Endodermal cell (in vitro differentiated cells): ENCODE results near the gene LRRC32. TPM values are rescaled to one million over a fixed set of nuclear protein-coding genes. Genes with fewer than 3 reads are reported as not detected.

Experiments used
- DNase-seq: peaks from one replicate; pipeline ENCODE4 v3.0.0-alpha.2; 2017
- H3K27ac ChIP-seq: 2 replicates; pipeline ENCODE4 v1.5.1; 2013; ENCODE audit warnings: mild to moderate bottlenecking, low read depth, low read length, moderate library complexity
- H3K27me3 ChIP-seq: 2 replicates; pipeline ENCODE4 v1.6.1; 2013; ENCODE audit warnings: mild to moderate bottlenecking, low read length, moderate library complexity; ENCODE audit not compliant: insufficient read depth, control insufficient read depth, poor library complexity, severe bottlenecking
- H3K36me3 ChIP-seq: 2 replicates; pipeline ENCODE4 v1.7.0; 2013; ENCODE audit warnings: mild to moderate bottlenecking, low read length, moderate library complexity; ENCODE audit not compliant: control insufficient read depth, insufficient read depth
- H3K4me1 ChIP-seq: one replicate; pipeline ENCODE4 v1.7.0; 2013; ENCODE audit warnings: low read length; ENCODE audit not compliant: control insufficient read depth, insufficient read depth
- H3K4me3 ChIP-seq: 2 replicates; pipeline ENCODE4 v1.5.1; 2013; ENCODE audit warnings: mild to moderate bottlenecking, low read length, moderate library complexity
- H3K9ac ChIP-seq: 2 replicates; pipeline ENCODE4 v1.6.1; 2013; ENCODE audit warnings: mild to moderate bottlenecking, low read length, moderate library complexity; ENCODE audit not compliant: poor library complexity, severe bottlenecking; ENCODE audit errors: extremely low read depth
- H3K9me3 ChIP-seq: 2 replicates; pipeline ENCODE4 v1.6.1; 2013; ENCODE audit warnings: mild to moderate bottlenecking, low read length, moderate library complexity; ENCODE audit not compliant: control insufficient read depth
- H3K27ac Mint-ChIP-seq: 2 replicates; pipeline ENCODE4 v1.8.0; 2020; ENCODE audit warnings: mixed read lengths
- H3K27me3 Mint-ChIP-seq: 2 replicates; pipeline ENCODE4 v1.8.0; 2021; ENCODE audit warnings: mild to moderate bottlenecking, mixed read lengths; ENCODE audit not compliant: insufficient read depth
- H3K36me3 Mint-ChIP-seq: 2 replicates; pipeline ENCODE4 v1.8.0; 2020; ENCODE audit warnings: low read depth, mixed read lengths
- H3K4me1 Mint-ChIP-seq: 2 replicates; pipeline ENCODE4 v1.8.0; 2020; ENCODE audit warnings: mixed read lengths
- H3K4me3 Mint-ChIP-seq: 2 replicates; pipeline ENCODE4 v1.8.0; 2020; ENCODE audit warnings: mild to moderate bottlenecking, moderate library complexity, mixed read lengths
- H3K9me3 Mint-ChIP-seq: 2 replicates; pipeline ENCODE4 v1.8.0; 2020; ENCODE audit warnings: mild to moderate bottlenecking, mixed read lengths
- CTCF ChIP-seq: fragments of 200-600 bp; sonication (generic); conservative IDR thresholded peaks from 2 replicates; pipeline ENCODE4 v1.5.0; 2021; ENCODE audit warnings: antibody characterized with exemption, mild to moderate bottlenecking
- WGBS, 2 experiments: methylation state at CpG; one replicate each; pipeline versions ENCODE4 v1.1.5 to v1.1.7; 2013; ENCODE audit warnings: missing lambda C conversion rate in 2 of 2, mixed read lengths in 1 of 2; ENCODE audit not compliant: insufficient coverage in 1 of 2, insufficient read length in 1 of 2; 5-methylcytosine and 5-hydroxymethylcytosine counted together
- total RNA-seq, 2 donors: library from RNA; stranded (reverse); fragmentation: NEBNext Ultra II Directional in 1 of 2; extraction: Animal tissue kit (Norgen Biotek cat#: 25700) in 1 of 2; gene quantifications; 2 replicates in 1 of 2; 3 replicates in 1 of 2; pipeline ENCODE4 v1.2.1, GENCODE V29; 2021

Gene LRRC32
- total RNA-seq, 2 donors from 2014 or later: 1.3 to 1.6 TPM

GRCh38 chr11:76676636-76677457, 6.3 kb upstream of the LRRC32 start:
- WGBS, 2 experiments: 88 to 92% methylated on average over 13 to 16 of the region's 16 CpGs
- Histone ChIP-seq H3K36me3 (no peaks in the 10 kb centered on the region), H3K27ac (no peak overlapping the region), H3K9me3 (no peaks in the 10 kb centered on the region), H3K27me3 (peaks cover 26% of the 10 kb centered on the region), H3K4me3 (no peak overlapping the region), H3K4me1 (no peaks in the 10 kb centered on the region), H3K9ac (no peak overlapping the region)
- Mint-ChIP-seq H3K9me3 (no peaks in the 10 kb centered on the region), H3K4me1 (no peaks in the 10 kb centered on the region), H3K4me3 (no peak overlapping the region), H3K36me3 (no peaks in the 10 kb centered on the region), H3K27ac (no peak overlapping the region), H3K27me3 (peaks cover 55% of the 10 kb centered on the region)
- DNase-seq: no peak
- TF ChIP-seq CTCF: no peak

- H3K27me3 Mint-ChIP-seq: peaks cover 54% of the 10 kb centered on the region
- Histone ChIP-seq H3K36me3 (no peaks in the 10 kb centered on the region), H3K4me3 (no peak overlapping the region), H3K9ac (no peak overlapping the region), H3K27me3 (peaks cover 28% of the 10 kb centered on the region), H3K27ac (no peak overlapping the region), H3K9me3 (no peaks in the 10 kb centered on the region), H3K4me1 (no peaks in the 10 kb centered on the region)
- no peak overlapping the region for H3K27ac Mint-ChIP-seq
- peak; percentile 65 for TF ChIP-seq CTCF
- H3K36me3 Mint-ChIP-seq: no peaks in the 10 kb centered on the region
- WGBS, 2 experiments: 87% methylated on average over 10 to 14 of the region's 14 CpGs
- no peaks in the 10 kb centered on the region for H3K9me3 Mint-ChIP-seq
- DNase-seq: no peak
- no peaks in the 10 kb centered on the region for H3K4me1 Mint-ChIP-seq
- no peak overlapping the region for H3K4me3 Mint-ChIP-seq
These were observed 4.2 kb upstream of the LRRC32 start for GRCh38 chr11:76674517-76675400.

DNA sequence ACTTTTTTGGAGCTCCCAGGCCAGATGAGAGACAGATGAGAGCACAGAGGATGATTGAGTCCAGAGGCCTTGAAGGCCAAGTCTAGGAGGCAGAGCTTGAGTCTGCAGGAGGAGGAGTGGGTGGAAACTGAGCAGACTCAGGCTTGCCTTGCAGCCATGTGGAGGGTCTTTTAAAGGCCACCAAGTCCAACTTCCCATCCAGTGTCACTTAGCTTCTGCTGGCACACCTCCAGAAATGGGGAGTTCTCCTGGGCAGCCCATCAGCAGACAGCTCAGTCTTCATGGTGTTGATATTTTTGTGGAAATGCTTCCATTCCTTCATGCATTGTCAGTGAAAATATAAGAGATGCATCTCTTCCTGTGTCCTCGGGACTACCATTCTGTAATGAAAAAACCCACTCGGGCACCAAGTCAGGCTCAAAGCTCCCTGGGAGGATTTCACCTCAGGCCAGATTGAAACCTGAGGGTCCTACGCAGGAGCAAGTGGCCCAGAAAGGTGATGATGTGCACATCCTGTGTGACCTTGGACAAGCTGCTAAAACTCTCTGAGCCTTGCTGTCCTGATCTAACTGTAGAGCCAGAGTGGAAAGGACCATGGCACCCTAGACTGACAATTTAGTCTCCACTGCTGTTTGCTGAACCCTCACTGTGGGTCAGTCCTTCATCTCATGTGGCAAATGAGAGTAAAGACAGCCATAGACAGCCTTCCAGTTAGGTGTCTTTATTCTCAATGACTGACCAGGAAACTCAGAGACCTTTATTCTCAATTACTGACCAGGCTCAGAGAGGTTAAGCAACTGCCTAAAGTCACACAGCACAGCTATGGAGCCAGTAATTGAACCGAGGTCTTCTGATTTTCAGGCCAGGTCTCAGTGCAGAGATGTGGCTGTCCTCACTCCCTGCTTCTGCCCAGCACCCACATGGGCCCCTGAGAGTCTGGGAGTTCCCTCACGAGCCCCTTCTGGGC, 2.9 kb upstream of the LRRC32 start:
- Histone ChIP-seq H3K4me3 (no peak overlapping the region), H3K9me3 (no peaks in the 10 kb centered on the region), H3K27ac (no peak overlapping the region), H3K9ac (no peak overlapping the region), H3K4me1 (no peaks in the 10 kb centered on the region), H3K36me3 (no peaks in the 10 kb centered on the region), H3K27me3 (peaks cover 30% of the 10 kb centered on the region)
- Mint-ChIP-seq H3K27ac (no peak overlapping the region), H3K27me3 (peaks cover 58% of the 10 kb centered on the region), H3K4me1 (no peaks in the 10 kb centered on the region), H3K4me3 (no peak overlapping the region), H3K9me3 (no peaks in the 10 kb centered on the region), H3K36me3 (no peaks in the 10 kb centered on the region)
- WGBS, 2 experiments: 85 to 100% methylated on average over 4 to 5 of the region's 5 CpGs
- no peak for DNase-seq
- TF ChIP-seq CTCF: no peak
